ACHN (cell line): ENCODE results near the gene ZDHHC24.
"Not testable (repeated sequence)": the region's sequence is repeated elsewhere in the genome, so short reads cannot be mapped to it uniquely, and the experiment has no call there.

ENCODE experiments used
- DNase-seq: peaks from one replicate; pipeline ENCODE4 v3.0.0-alpha.2; 2015
- in situ Hi-C: cut with HindIII; loops from 2 replicates; pipeline ENCODE4 v1.10.0; 2017; ENCODE audit warnings: low sequenced_read_pairs, low pct_ligation_motif_present, low pct_unique_long_range_greater_than_20kb

ZDHHC24 gene

DNA sequence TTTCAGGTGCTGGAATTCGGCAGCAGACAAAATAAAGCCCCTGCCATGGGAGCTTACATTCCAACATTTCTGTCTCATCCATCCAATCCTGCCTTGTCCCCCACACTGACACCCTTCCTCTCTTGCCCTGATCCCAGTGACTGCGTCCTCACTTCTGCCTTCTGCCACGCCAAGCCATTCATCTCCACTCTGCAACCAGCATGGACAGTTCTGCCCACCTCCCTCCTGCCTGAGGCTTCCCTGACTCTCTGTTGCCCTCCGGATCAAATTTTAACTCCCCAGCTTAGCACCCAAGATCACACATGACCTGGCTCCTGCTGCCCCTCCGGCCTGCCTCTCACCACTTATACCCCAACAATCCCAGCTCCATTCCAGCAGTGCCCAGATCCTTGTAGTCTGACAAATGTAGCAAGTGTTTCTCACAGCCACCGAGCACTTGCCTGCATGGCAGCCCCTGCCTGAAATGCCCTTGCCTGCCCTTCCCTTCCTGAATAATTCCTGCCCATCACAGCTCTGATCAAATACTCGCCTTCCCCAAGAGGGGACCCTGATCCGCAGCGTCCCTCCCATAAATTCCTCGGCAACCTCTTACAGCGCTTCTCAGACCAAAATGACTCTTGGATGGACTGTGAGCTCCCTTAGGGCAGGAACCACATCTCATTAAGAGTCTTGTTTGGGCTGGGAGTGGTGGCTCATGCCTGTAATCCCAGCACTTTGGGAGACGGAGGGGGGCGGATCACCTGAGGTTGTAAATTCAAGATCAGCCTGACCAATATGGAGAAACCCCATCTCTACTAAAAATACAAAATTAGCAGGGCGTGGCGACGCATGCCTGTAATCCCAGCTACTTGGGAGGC, 3.2 kb upstream of the ZDHHC24 start:
- in situ Hi-C loops, result no loop called here
- DNase-seq, result no peak

DNA sequence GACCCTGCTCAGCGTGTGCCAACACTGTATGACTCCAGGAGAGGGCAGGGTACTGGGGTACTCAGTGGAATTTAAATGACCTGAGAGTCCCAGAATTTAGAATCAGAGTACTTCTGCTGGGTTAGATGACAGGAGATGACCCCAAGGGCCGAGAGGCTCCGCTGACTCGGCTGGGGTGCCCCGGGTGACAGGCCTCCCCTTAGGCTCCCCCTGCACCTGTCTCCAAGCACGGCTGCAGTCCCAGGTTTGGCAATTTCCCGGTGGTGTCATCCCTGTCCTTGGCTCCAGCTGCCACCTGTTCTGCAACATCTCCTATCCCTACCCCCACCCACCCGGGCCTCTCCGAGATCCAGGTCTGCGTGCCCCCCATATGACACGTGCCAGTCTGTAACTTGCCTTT, 2.2 kb upstream of the ZDHHC24 start:
- in situ Hi-C loops, result no loop called here
- no peak for DNase-seq

DNA sequence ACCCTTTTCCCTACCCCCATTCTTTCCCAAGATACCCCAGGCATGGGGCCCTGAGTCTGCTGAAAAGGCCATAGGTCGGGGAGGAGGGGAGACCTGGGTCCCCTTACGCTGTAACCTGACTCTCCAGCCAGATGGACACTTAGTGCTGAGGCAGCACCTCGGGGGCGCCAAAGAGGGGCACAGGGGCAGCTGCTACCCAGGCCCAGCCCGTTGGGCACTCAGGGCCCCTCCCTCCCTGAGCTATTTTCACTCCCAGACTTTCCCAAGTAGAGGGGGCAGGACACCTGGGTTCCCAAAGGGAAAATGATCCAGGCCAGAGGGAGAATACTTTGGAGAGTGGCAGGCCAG, 1.8 kb upstream of the ZDHHC24 start:
- in situ Hi-C loops, result no loop called here
- DNase-seq, result no peak

DNA sequence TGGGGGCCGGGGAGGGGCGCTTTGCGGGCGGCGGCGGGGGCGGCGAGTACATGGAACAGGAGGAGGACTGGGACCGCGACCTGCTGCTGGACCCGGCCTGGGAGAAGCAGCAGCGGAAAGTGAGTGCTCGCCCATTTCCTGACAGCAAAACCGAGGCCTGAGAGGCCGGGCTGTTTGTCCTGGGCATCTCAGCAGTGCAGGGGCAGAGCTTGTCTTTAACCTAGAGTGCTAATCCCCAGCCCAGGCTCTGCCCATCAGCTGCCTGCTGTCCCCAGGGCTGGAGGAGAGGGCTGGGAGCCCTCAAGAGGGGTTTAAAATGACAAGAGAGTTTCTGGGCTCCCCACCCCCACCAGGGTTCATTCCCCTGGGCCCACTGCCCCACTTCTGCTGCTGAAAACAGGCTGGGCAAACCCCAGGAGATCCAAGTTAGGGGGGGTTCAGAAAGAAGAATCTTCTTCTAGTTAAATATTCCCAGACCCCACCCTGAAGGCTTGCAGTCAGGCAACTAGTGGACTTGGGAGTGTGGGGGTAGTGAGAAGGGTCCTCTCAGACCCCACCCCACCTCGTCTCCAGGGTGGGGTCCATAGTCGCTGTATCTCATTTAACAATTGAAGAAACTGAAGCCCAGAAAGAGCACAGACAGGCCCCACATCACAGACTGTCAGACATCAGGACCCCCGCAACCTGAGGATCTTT, 1.3 kb upstream of the ZDHHC24 start:
- no peak for DNase-seq
- in situ Hi-C loops, result no loop called here

DNA sequence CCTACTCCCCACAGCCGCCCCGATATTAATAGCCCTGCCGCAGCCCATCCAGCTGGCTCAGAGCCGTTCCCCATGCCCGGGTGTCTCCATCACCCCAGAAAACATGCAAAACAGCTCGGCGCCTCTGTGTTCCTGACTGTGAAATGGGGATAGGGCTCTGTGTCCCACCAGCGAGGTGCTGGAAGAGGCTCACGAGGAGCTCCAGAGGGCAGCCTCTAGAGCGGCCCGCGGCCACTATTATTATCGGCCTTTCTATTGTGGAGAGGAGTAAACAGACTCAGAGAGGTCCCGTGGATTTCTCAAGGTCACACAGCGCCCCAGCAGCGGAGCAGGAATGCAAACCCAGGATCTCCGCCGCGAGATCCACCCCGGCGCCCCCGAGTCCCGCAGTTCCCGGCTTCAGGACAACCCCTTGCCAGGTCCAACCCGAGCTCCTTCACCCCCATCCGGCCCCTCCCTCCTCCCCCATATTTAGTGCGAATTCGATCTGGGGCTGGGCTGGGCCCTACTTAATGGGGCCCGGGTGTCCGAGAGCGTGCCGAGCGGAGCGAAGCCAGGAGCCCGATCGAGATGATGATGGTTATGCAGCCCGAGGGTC, 619 bp upstream of the ZDHHC24 start, which contains the start of gene ACTN3:
TSS of gene ACTN3 (plus strand) at position 536 of the 598 bp plus-strand sequence. CDS start at position 571, 35 bp downstream.
- no peak for DNase-seq
- in situ Hi-C loops, result no loop called here

DNA sequence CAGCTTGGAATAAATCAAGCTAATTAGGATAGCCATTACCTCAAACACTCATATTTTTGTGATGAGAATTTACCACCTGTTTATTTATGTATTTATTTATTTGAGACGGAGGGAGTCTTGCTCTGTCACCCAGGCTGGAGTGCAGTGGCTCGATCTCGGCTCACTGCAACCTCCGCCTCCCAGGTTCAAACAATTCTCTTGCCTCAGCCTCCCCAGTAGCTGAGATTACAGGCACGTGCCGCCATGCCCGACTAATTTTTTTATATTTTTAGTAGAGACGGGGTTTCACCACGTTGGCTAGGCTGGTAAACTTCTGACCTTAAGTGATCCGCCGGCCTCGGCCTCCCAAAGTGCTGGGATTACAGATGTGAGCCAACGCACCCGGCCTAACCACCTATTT, 896 bp downstream of the ZDHHC24 start:
- in situ Hi-C loops, result not testable (repeated sequence)

DNA sequence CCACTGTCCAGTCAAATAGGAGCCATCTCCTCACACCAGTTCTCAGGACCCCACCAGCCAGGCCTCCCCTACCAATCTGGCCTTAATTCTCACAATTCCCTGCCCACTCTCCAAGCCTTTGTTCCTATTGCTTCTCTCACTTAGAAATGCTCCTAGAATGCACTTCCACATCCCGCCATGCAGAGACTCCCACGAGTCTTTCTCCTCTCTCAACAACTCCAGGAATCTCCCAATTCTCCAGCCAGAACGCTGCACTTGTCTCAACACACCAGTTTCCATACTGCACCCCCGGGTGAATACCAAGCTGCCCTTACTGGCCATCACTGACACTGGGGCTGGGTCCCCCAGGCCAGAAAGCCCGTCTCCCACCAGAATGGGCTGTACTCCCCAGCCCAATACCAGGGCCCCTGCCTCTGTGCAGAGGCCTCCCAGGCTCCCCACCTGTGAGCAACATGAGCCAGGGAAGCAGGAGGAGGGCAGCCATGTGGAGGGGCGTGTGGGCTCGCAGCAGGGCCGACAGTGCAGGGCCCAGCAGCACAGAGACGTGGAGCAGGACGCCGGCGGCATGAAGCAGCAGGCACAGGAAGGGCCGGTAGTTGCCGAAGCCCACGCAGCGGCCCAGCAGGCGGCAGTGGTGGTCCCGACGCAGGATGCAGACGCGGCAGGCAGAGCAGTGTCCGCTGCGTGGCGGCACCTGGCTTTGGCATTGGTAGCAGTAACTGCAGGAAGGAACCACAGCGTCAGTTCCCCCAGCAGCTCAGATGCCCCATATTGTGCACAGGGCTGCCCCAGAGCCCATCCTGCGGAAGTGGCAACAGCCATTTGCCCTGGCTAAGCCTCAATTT, 2.4 kb downstream of the ZDHHC24 start:
- no peak for DNase-seq

More for the DNA sequence above, 896 bp downstream of the ZDHHC24 start:
- DNase-seq, result not testable (repeated sequence)

DNA sequence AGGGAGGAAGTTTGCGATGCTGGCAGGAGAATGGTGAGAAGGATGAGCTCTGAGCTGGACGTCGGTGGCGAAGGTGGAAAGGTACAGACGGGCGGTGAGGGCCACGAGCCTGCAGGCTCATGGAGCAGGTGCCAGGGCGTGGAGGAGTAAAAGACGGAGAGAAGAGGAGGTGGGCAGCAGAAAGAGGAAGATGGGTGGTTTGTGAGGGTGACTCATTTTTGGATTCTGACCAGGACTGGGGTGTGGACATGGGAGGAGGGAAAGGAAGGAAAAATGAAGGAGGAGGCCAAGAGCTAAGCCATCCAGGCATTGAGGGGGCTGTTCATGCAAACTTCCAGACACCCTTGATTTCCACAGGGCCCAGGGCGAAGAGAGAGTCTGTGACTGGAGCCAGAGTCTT, 3.5 kb downstream of the ZDHHC24 start:
- in situ Hi-C loops, result no loop called here
- no peak for DNase-seq

More for the DNA sequence above, 2.4 kb downstream of the ZDHHC24 start:
- in situ Hi-C loops, result no loop called here

DNA sequence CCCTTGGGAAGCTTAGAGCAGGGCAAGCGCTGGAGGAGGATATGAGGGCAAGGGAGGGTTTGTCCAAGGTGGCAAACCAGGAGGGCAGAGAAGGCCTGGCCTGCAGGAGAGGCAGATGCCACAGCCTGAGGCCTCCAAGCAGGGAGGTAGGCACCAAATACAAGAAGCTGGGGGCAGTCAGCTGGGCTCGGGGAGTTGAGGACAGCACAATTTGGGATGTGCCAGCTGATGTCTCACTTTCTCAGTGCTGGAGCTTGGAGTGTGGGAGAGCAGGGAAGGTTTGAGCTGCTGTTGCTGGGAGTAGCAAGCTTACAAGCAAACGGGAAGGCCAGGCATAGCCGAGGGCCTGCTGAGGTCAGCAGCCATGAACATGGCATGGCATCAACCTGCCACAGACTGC, 4.0 kb downstream of the ZDHHC24 start:
- no peak for DNase-seq
- in situ Hi-C loops, result no loop called here

DNA sequence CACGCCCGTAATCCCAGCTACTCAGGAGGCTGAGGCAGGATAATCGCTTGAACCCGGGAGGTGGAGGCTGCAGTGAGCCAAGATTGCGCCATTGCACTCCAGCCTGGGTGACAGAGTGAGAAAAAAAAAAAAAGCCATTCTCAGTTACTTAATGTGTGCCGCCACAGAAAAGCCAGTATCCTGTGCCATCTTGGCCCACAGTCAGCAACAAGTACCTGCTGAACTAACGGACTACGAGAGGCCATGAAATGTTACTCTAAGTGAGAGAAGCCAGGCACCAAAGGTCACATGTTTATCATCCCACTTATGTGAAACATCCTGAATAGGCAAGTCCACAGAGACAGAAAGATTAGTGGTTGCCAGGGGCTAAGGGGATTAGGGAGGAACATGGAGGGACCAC, 5.2 kb downstream of the ZDHHC24 start:
- DNase-seq, in situ Hi-C loops: not testable (repeated sequence)

DNA sequence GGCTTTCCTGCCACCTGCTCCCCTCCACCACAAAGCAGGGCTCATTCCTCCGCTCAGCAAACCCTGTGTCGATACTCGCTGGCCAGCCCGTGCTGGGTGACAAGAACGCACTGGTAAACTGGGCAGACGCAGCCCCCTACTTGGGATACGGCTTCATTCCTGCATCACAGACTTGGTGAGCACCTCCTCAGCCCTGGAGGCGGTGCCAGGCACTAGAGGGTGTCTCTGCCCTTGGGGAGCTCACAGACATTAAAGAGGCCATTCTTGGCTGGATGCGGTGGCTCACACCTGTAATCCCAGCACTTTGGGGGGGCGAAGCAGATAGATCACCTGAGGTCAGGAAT, 6.0 kb downstream of the ZDHHC24 start:
- DNase-seq, result no peak
- in situ Hi-C loops, result no loop called here

DNA sequence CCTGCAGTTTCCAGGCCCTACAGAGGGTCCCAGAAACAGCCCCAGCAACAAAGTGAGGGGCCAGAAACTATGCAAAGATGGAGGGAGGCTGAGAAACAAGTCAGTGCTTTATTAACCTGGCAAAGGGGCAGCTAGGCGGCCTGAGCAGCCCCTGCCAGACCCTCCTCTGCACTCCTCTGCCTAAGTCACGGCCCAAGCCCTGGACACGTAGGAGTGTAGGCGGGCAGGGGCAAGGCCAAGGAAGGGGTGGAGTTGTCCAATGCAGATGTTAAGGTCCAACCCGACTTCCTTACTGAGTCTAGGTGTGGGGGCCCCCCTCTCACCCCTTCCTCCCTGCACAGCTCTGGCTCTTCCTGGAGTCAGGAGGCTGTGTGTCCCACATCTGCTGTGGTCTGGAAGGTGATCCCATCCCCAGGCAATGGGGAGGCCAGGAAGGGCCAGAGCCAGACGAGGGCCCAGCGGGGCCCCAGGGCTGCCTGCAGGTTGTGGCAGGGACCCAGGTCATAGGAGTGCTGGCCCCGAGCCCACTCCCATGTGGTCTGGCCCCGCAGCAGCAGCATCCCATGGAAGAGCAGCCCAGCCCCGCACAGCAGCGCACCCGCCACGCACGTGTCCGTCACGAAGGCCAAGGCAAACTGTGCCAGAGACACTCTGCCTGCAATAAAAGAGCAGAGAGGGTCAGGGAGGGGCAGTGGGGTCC, 6.5 kb downstream of the ZDHHC24 start:
- DNase-seq, result no peak
- in situ Hi-C loops, result no loop called here

DNA sequence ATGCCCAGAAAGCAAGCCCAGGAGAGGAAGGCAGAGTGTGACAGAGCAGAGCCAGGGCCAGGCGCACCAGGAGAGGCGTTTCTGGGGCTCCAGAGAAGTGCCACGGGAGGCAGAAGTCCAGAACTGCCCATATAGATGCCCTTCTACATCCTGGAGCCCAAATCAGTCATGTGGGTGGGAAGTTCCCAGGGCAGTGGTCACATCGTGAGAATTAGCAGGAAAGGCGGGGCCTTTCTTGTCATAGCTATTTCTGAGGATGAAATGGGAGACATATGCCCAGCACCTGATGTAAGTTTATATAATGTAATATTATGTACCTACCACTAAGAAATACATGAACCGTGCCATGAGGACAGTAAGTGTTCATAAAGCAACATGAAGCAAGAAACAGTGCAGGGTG, 13.1 kb downstream of the ZDHHC24 start:
- DNase-seq, result no peak
- in situ Hi-C loops, result no loop called here

DNA sequence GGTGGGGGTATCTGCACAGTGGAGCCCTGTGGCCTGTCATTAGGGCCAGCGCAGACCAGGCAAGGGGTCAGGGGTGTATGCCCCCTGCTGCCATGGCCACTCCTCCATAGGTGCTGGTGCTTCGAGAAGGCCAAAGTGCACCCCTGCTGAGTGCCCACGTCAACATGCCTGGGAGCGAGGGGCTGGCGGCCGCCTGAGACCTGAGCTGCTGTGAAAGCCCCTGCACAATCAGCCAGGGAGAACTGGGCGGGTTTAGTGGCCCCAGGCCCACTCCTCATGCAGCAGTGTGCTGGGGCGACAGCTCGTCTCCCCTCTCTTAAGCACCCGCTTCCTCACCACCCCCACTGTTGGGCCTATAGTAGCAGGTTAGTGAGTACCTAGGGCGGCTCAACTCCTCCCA, 14.0 kb downstream of the ZDHHC24 start:
- no peak for DNase-seq
- in situ Hi-C loops, result no loop called here

DNA sequence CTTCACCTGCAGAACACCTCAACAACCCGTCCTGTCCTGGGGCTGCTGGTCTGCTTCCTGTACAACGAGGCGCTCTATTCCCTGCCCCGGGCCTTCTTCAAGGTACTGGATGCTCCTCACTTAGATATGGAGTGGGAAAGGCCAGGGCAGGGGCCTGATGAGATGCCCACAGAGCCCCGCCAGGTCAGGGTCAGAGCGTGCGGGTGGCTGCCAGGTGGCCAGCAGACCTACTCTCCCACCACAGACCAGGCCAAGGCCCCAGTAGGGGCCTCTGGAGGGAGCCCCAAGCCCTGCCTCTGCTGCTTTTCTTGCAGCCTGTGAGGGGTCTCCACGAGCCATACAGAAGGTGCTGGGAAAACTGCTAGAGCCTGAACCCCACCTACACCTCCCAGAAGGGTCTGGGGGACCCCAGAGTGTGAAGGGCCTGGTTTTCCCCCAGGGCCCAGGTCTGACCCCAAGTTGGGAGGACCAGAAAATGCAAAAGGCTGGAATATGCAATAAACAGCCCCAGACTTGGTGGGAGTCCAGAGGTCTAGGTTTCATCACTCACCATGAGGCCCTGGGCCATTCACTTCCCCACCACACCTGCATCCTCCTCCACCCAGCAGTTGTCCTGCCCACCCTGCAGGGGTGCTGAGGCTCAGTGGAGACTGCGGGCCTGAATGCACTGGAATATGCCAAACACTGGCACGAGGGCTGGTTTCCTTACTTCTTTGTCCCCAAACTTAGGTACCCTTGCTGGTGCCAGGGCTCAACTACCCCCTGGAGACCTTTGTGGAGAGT, 14.7 kb downstream of the ZDHHC24 start:
- in situ Hi-C loops, result no loop called here
- no peak for DNase-seq

DNA sequence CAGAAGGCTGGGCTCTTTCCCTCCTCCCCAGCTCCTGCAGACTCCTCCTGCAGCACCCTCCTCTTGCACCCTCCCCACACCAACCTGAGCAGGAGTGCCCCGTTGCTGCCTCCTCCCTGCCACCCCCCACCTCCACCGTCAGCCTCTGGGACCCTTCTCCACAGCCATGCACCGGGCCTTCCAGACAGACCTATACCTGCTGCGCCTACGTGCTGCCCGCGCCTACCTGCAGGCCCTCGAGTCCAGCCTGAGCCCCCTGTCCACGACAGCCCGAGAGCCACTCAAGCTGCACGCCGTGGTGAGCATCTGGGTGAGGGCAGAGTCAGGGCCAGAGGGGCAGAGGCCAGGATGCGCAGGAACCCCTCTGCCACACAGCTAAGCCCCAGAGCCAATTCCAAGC, 16.2 kb downstream of the ZDHHC24 start:
- DNase-seq, result no peak
- in situ Hi-C loops, result no loop called here

DNA sequence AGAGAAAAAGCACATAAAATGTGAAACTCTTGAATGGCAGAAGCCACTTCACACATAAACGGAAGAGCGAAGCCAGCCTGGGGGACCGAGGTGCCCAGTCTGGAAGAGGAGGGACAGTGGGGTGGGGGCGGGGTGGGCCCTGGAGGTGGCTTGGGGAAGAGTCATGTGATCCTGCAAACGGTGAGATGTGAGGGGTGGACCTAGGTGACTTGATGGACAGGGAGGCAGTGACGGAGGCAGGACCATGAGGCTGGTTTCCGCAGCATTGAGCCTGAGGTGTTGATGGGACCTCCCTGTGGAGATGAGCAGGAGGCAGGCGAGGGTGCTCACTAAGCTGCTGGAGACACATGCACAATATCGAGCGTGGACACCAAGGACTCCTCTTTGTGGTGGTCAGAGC, 16.8 kb downstream of the ZDHHC24 start:
- in situ Hi-C loops, result no loop called here
- DNase-seq, result no peak
